SK-N-MC (cell line): ENCODE data around the gene FPR1.

Experiments used
- EZH2 ChIP-seq: fragments of 200-600 bp; sonication (generic); IDR thresholded peaks from one replicate; pipeline ENCODE4 v1.6.1; 2017; ENCODE audit warnings: antibody characterized with exemption
- FOXP2 ChIP-seq: optimal IDR thresholded peaks from 2 replicates; pipeline ENCODE3; 2011; ENCODE audit warnings: mild to moderate bottlenecking, moderate library complexity; ENCODE audit not compliant: insufficient read depth; ENCODE audit errors: extremely low read length, control extremely low read depth
- POLR2AphosphoS5 ChIP-seq: IDR thresholded peaks from 2 replicates; pipeline ENCODE4 v1.6.1; 2012; ENCODE audit warnings: mild to moderate bottlenecking, low read depth, low read length, borderline replicate concordance

DNA sequence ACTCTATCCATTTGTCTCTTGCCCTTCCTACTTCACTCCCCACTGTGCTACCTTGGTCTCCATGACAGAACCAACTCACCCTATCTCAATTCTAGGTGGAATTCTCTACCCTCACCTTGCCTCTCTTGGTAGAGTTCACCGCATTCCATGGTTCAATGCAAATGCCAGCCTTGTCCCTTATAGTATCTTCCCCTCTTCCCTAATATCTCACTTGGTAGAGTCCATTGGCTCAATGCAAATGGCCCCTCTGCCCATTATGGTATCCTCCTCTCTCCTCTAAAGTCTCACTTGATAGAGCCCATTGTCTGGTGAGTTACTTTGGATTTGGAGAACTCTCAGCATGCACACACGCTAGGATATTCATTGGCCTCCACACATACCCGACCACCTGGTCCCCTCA is 35.8 kb downstream of the FPR1 start:
- TF ChIP-seq EZH2 (no peak), POLR2AphosphoS5 (no peak), FOXP2 (no peak)
